Psoas muscle (tissue), 8 donors: ENCODE measurements around the gene PTGER3. TPM values are rescaled to one million over a fixed set of nuclear protein-coding genes. Genes with fewer than 3 reads are reported as not detected.

Experiments
- ATAC-seq, 4 donors: fragments of 200-7000 bp; cut with Tn5 transposase; one replicate each; pipeline ENCODE4 v1.9.1; 2020; ENCODE audit warnings: moderate library complexity in 3 of 4, mild to moderate bottlenecking in 2 of 4
- DNase-seq, 2 donors: peaks; one replicate each; pipeline ENCODE4 v3.0.0-alpha.2; 2020
- H3K27ac ChIP-seq: fragments of 200-600 bp; one replicate; pipeline ENCODE4 v1.8.0; 2022
- H3K27me3 ChIP-seq, 3 donors: fragments of 200-600 bp in 1 of 3; one replicate each; pipeline versions ENCODE4 v1.6.1 to v1.8.0; 2013 to 2022; ENCODE audit warnings: low read length in 2 of 3, mild to moderate bottlenecking in 2 of 3, moderate library complexity in 1 of 3; ENCODE audit not compliant: insufficient read depth in 3 of 3
- H3K36me3 ChIP-seq, 2 donors: fragments of 200-600 bp in 1 of 2; one replicate each; pipeline versions ENCODE4 v1.6.1 to v1.8.0; 2013 to 2022; ENCODE audit warnings: low read depth in 1 of 2, mild to moderate bottlenecking in 1 of 2, moderate library complexity in 1 of 2; ENCODE audit not compliant: insufficient read depth in 1 of 2
- H3K4me1 ChIP-seq: fragments of 200-600 bp; one replicate; pipeline ENCODE4 v1.8.0; 2022
- H3K4me3 ChIP-seq: fragments of 200-600 bp; one replicate; pipeline ENCODE4 v1.8.0; 2022; ENCODE audit warnings: mild to moderate bottlenecking
- H3K9me3 ChIP-seq: fragments of 200-600 bp; one replicate; pipeline ENCODE4 v1.8.0; 2022
- WGBS, 3 donors: extraction: QIAGEN DNeasy Blood & Tissue Kit; methylation state at CpG; one replicate each; pipeline versions ENCODE4 v1.1.6 to v1.1.7; 2013; 5-methylcytosine and 5-hydroxymethylcytosine counted together
- intact Hi-C, 2 donors: fragments of 100-400 bp; cut with DNase I; formaldehyde crosslinking; loops; one replicate each; pipeline versions ENCODE4 v1.11.0 to v1.14.2; 2022
- polyA plus RNA-seq, 3 donors: library from polyadenylated mRNA; stranded (reverse); fragments of 200-250 nt; gene quantifications; one replicate each; pipeline ENCODE4 v1.2.3, GENCODE V29; 2013
- total RNA-seq, 4 donors: library from RNA; stranded (reverse); fragmentation: NEBNext Ultra II Directional in 2 of 4; extraction: Animal tissue kit (Norgen Biotek cat#: 25700) in 2 of 4; gene quantifications; one replicate each; pipeline versions ENCODE4 v1.2.1 to v1.2.4, GENCODE V29; 2021 to 2023
- TF ChIP-seq, protein P1 (sequence below): fragments of 200-600 bp; IDR thresholded peaks from one replicate; pipeline ENCODE4 v1.8.0; 2022; ENCODE audit warnings: antibody characterized with exemption
- donor health status: healthy with polysubstance abuse.
- donor health status: DM: no; HTN: no; CAD: no; lungs with moderate emphysema.
- donor health status: Bipolar disorder and iron deficiency.
- donor health status: healthy.
- donor health status: DM: yes; HTN: yes; CAD: no.
- donor health status: DM: no; HTN: no; CAD: no.
- donor health status: DM: no; HTN: no; CAD: no.
- donor health status: DM: yes; HTN: yes; CAD: no.

PTGER3 gene
- total and polyA plus RNA-seq, 7 donors = 0.24 to 0.79 (median 0.46) TPM

GRCh38 chr1:71037066-71037465 is 10.6 kb downstream of the PTGER3 start:
- intact Hi-C loops = no loop called here
- H3K27me3 ChIP-seq = peaks cover 2 to 12% (median 10%) of the 10 kb centered on the region in 3 donors
- H3K4me3 ChIP-seq = no peak overlapping the region
- no peaks in the 10 kb centered on the region for H3K4me1 ChIP-seq
- ATAC-seq (no peak), DNase-seq (no peak)
- H3K9me3 ChIP-seq = no peaks in the 10 kb centered on the region
- no peak overlapping the region for H3K27ac ChIP-seq
- WGBS, 3 donors = 92 to 94% (median 92%) methylated on average over 9 of the region's 9 CpGs
- TF ChIP-seq, protein P1, sequence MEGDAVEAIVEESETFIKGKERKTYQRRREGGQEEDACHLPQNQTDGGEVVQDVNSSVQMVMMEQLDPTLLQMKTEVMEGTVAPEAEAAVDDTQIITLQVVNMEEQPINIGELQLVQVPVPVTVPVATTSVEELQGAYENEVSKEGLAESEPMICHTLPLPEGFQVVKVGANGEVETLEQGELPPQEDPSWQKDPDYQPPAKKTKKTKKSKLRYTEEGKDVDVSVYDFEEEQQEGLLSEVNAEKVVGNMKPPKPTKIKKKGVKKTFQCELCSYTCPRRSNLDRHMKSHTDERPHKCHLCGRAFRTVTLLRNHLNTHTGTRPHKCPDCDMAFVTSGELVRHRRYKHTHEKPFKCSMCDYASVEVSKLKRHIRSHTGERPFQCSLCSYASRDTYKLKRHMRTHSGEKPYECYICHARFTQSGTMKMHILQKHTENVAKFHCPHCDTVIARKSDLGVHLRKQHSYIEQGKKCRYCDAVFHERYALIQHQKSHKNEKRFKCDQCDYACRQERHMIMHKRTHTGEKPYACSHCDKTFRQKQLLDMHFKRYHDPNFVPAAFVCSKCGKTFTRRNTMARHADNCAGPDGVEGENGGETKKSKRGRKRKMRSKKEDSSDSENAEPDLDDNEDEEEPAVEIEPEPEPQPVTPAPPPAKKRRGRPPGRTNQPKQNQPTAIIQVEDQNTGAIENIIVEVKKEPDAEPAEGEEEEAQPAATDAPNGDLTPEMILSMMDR = no peak
- no peaks in the 10 kb centered on the region for H3K36me3 ChIP-seq

GRCh38 chr1:71033136-71033535 is 14.5 kb downstream of the PTGER3 start:
- TF ChIP-seq, protein P1 = no peak
- intact Hi-C loops = no loop called here
- Histone ChIP-seq H3K4me3 (no peak overlapping the region), H3K27me3 (peaks cover 0 to 9% (median 0%) of the 10 kb centered on the region in 3 donors), H3K27ac (no peak overlapping the region), H3K4me1 (no peaks in the 10 kb centered on the region), H3K36me3 (no peaks in the 10 kb centered on the region), H3K9me3 (no peaks in the 10 kb centered on the region)
- DNase-seq (no peak), ATAC-seq (no peak)
- 91 to 96% (median 96%) methylated on average over 1 of the region's 1 CpG for WGBS, 3 donors

DNA sequence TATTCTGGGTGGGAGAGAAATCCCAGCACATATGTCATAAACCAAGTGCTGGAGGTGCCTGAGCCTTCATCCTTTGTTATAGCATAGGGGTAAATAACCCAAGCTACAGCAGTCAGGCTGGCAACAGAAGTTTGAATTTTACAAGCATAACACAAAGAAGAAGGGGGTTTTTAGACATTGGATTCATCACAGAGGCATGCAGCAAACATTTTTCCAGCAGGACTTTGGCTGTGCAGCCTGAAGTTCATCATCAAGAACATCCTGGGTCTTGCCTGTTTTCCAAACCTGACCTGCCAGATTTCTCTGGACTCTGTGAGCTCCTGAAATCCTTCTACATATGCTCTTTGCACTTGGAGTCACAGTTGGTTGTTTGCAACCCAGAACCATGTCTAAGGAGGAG is 16.2 kb downstream of the PTGER3 start:
- Histone ChIP-seq H3K4me1 (no peaks in the 10 kb centered on the region), H3K9me3 (no peaks in the 10 kb centered on the region), H3K4me3 (no peak overlapping the region), H3K36me3 (no peaks in the 10 kb centered on the region), H3K27me3 (peaks cover 0 to 9% (median 0%) of the 10 kb centered on the region in 3 donors), H3K27ac (no peak overlapping the region)
- DNase-seq (no peak), ATAC-seq (no peak)
- intact Hi-C loops = no loop called here
- TF ChIP-seq, protein P1 = no peak

DNA sequence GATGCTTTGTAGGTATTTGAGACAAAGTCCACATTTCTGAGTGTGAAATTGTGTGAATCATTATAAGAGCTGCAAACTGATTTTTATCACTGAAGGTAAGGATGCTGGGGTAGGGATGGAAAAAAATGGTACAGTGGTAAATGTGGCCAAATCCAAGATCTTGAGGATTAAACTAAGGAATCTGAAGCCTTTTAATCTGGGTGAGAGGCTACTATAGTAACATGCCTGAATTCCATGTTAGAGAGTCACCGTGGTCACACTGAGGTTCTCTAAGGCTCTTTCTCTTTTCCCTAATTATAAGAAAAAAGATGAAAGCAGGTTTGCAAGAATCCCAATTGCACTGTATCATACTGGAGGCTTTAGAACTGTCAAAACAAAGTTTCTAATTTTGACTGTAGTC is 17.6 kb downstream of the PTGER3 start:
- Histone ChIP-seq H3K4me3 (no peak overlapping the region), H3K4me1 (no peaks in the 10 kb centered on the region), H3K9me3 (no peaks in the 10 kb centered on the region), H3K27ac (no peak overlapping the region), H3K36me3 (no peaks in the 10 kb centered on the region), H3K27me3 (peaks cover 0 to 6% (median 0%) of the 10 kb centered on the region in 3 donors)
- WGBS, 3 donors = 70 to 83% (median 83%) methylated on average over 1 of the region's 1 CpG
- TF ChIP-seq, protein P1 = no peak
- ATAC-seq (no peak), DNase-seq (no peak)
- intact Hi-C loops = no loop called here

GRCh38 chr1:71028981-71029380 is 18.6 kb downstream of the PTGER3 start:
- H3K9me3 ChIP-seq = no peaks in the 10 kb centered on the region
- WGBS, 3 donors = 81 to 91% (median 90%) methylated on average over 1 of the region's 1 CpG
- no peaks in the 10 kb centered on the region for H3K36me3 ChIP-seq
- TF ChIP-seq, protein P1 = no peak
- no peaks in the 10 kb centered on the region for H3K4me1 ChIP-seq
- intact Hi-C loops = no loop called here
- H3K27ac ChIP-seq = no peak overlapping the region
- H3K27me3 ChIP-seq = peaks cover 0 to 6% (median 0%) of the 10 kb centered on the region in 3 donors
- DNase-seq (no peak), ATAC-seq (no peak)
- H3K4me3 ChIP-seq = no peak overlapping the region
